GM12874 (cell line): ENCODE measurements around the gene URAD.

Experiments used
- CTCF ChIP-seq: IDR thresholded peaks from 2 replicates; pipeline ENCODE4 v1.5.1; 2011; ENCODE audit warnings: low read depth, mild to moderate bottlenecking, control low read depth, low read length, moderate library complexity; ENCODE audit not compliant: insufficient read depth

URAD gene

GRCh38 chr13:27955014-27955591 lies 33.4 kb downstream of the URAD start:
- TF ChIP-seq CTCF = no peak

GRCh38 chr13:27954406-27954851 lies 34.1 kb downstream of the URAD start:
- TF ChIP-seq CTCF = no peak

GRCh38 chr13:27953676-27954405 lies 34.7 kb downstream of the URAD start:
- peak; percentile 99 for TF ChIP-seq CTCF

- no peak for TF ChIP-seq CTCF
These were observed 35.4 kb downstream of the URAD start for GRCh38 chr13:27952876-27953675.

- no peak for TF ChIP-seq CTCF
These were observed 45.5 kb downstream of the URAD start for GRCh38 chr13:27942972-27943371.

DNA sequence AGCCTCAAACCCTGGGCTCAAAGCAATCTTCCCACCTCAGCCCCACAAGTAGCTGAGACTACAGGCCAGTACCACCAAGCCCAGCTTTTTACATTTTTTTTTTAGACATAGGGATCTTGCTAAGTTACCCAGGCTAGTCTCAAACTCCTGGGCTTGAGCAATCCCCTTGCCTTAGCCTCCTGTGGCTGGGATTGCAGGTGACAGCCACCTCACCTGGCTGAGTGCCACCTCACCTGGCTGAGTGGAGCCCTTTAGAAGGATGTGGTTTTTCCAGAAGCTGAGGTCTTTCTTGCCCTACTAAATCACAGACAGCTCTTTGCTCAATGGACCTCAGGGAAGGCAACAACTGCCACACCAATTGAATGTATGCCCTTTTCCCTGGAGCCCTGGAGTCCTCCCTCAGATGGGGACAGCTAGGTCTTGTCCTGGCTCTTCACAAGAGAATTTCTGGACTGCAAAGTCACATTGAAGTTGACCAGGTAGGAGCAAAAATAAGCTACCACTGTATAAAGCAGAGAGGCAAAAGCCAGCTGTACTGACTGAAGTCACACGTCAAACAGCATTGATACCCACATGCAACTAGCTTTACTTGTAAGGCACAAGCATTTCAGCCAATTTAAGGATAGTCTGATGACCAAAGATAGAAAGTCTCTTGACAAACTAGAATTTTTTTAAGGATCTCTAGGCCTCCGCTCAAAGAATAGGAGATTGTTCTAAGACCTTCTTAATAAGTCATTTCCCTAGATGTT lies 54.7 kb downstream of the URAD start:
- no peak for TF ChIP-seq CTCF

DNA sequence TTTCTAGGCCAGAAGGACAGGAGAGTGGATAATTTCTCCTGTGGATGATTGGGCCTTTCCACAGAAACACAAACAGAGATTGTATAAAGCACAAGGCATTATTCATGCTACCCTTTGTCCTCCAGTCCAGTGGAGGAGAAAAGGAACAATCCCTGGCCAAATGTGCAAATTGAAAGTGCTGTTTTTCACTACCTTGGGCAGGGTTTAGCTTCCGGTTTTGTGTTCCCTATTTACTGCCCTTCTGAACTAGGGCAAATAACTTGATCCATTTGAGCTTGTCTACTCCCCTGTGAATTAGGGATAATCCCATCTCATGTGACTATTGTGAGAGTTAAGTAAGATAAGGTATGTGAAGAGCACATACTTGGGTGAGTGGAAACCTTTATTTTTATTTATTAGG lies 55.4 kb downstream of the URAD start:
- TF ChIP-seq CTCF = no peak
